HCT116 (cell line): ENCODE data around the gene COQ3.

Experiments
- CEBPB ChIP-seq: IDR thresholded peaks from 2 replicates; pipeline ENCODE4 v1.6.1; 2012; ENCODE audit warnings: low read depth
- EGR1 ChIP-seq: IDR thresholded peaks from 2 replicates; pipeline ENCODE4 v1.6.1; 2012; ENCODE audit warnings: low read depth
- EZH2 ChIP-seq: fragments of 200-600 bp; sonication (generic); IDR thresholded peaks from 2 replicates; pipeline ENCODE4 v1.6.1; 2017; ENCODE audit warnings: antibody characterized with exemption, mixed run types
- EZH2phosphoT487 ChIP-seq: fragments of 200-600 bp; IDR thresholded peaks from 2 replicates; pipeline ENCODE4 v1.6.1; 2018; ENCODE audit warnings: antibody characterized with exemption, borderline replicate concordance
- FOSL1 ChIP-seq: IDR thresholded peaks from 2 replicates; pipeline ENCODE4 v1.6.1; 2012; ENCODE audit warnings: low read depth
- POLR2A ChIP-seq: IDR thresholded peaks from 2 replicates; pipeline ENCODE4 v1.7.0; 2011; ENCODE audit warnings: borderline replicate concordance; ENCODE audit not compliant: insufficient read depth, insufficient read length; ENCODE audit errors: extremely low read depth
- POLR2AphosphoS5 ChIP-seq: IDR thresholded peaks from 2 replicates; pipeline ENCODE4 v1.6.1; 2011; ENCODE audit warnings: mild to moderate bottlenecking, low read depth, low read length, moderate library complexity
- SIN3A ChIP-seq: IDR thresholded peaks from 2 replicates; pipeline ENCODE4 v1.6.1; 2012; ENCODE audit warnings: low read depth
- SP1 ChIP-seq: IDR thresholded peaks from 2 replicates; pipeline ENCODE4 v1.6.1; 2012; ENCODE audit warnings: low read depth
- SRF ChIP-seq: IDR thresholded peaks from 2 replicates; pipeline ENCODE4 v1.6.1; 2012; ENCODE audit warnings: low read depth
- YY1 ChIP-seq: IDR thresholded peaks from 2 replicates; pipeline ENCODE4 v1.6.1; 2011; ENCODE audit warnings: low read length, low read depth, moderate library complexity, mild to moderate bottlenecking; ENCODE audit not compliant: insufficient replicate concordance; ENCODE audit errors: extremely low read depth
- TF ChIP-seq, protein P1 (sequence below): IDR thresholded peaks from 2 replicates; pipeline ENCODE4 v1.6.1; 2012; ENCODE audit warnings: low read depth
- TF ChIP-seq, protein P2 (sequence below), 3 experiments: fragments of 200-600 bp in 1 of 3; sonication (generic) in 1 of 3; IDR thresholded peaks in 2 of 3; conservative IDR thresholded peaks in 1 of 3; 2 replicates each; pipeline ENCODE4 v1.5.1; 2012 to 2017; ENCODE audit warnings: low read depth in 2 of 3, low read length in 2 of 3, antibody characterized with exemption in 1 of 3, borderline replicate concordance in 1 of 3, control low read depth in 1 of 3, mild to moderate bottlenecking in 1 of 3, mixed read lengths in 1 of 3, mixed run types in 1 of 3, moderate library complexity in 1 of 3; ENCODE audit not compliant: insufficient read depth in 1 of 3
- TF ChIP-seq, protein P3 (sequence below): IDR thresholded peaks from 2 replicates; pipeline ENCODE4 v1.6.1; 2012

DNA sequence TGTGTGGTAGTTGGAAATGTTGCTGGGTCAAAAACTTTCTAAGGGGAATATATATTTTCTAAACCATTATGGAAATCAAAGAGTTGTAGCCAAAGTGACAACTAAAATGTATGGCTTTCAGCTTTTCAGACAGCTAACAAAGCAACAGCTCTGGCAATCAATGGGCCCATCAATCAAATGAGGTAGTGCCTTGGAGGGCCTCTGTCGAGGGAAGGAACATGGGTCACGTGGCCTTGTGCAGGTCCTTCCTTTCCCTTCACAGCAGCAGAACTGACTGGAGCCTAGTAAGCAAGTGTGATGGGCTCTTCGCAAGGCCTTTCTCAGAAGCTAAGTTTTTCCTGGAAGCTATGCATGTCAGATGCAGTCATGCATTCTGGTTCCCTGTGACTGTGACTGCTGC, 62.5 kb downstream of the COQ3 start:
- TF ChIP-seq, protein P1, sequence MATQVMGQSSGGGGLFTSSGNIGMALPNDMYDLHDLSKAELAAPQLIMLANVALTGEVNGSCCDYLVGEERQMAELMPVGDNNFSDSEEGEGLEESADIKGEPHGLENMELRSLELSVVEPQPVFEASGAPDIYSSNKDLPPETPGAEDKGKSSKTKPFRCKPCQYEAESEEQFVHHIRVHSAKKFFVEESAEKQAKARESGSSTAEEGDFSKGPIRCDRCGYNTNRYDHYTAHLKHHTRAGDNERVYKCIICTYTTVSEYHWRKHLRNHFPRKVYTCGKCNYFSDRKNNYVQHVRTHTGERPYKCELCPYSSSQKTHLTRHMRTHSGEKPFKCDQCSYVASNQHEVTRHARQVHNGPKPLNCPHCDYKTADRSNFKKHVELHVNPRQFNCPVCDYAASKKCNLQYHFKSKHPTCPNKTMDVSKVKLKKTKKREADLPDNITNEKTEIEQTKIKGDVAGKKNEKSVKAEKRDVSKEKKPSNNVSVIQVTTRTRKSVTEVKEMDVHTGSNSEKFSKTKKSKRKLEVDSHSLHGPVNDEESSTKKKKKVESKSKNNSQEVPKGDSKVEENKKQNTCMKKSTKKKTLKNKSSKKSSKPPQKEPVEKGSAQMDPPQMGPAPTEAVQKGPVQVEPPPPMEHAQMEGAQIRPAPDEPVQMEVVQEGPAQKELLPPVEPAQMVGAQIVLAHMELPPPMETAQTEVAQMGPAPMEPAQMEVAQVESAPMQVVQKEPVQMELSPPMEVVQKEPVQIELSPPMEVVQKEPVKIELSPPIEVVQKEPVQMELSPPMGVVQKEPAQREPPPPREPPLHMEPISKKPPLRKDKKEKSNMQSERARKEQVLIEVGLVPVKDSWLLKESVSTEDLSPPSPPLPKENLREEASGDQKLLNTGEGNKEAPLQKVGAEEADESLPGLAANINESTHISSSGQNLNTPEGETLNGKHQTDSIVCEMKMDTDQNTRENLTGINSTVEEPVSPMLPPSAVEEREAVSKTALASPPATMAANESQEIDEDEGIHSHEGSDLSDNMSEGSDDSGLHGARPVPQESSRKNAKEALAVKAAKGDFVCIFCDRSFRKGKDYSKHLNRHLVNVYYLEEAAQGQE, result no peak
- TF ChIP-seq CEBPB (no peak), FOSL1 (no peak), POLR2AphosphoS5 (no peak), EZH2 (no peak), POLR2A (no peak), SIN3A (no peak), SRF (no peak), EGR1 (no peak), SP1 (no peak), YY1 (no peak), EZH2phosphoT487 (no peak)
- TF ChIP-seq, protein P2, sequence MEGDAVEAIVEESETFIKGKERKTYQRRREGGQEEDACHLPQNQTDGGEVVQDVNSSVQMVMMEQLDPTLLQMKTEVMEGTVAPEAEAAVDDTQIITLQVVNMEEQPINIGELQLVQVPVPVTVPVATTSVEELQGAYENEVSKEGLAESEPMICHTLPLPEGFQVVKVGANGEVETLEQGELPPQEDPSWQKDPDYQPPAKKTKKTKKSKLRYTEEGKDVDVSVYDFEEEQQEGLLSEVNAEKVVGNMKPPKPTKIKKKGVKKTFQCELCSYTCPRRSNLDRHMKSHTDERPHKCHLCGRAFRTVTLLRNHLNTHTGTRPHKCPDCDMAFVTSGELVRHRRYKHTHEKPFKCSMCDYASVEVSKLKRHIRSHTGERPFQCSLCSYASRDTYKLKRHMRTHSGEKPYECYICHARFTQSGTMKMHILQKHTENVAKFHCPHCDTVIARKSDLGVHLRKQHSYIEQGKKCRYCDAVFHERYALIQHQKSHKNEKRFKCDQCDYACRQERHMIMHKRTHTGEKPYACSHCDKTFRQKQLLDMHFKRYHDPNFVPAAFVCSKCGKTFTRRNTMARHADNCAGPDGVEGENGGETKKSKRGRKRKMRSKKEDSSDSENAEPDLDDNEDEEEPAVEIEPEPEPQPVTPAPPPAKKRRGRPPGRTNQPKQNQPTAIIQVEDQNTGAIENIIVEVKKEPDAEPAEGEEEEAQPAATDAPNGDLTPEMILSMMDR (IDR thresholded peaks at IDR 0.05 in 2 of 3, conservative IDR thresholded peaks at IDR 0.05 in 1 of 3; ENCODE audit: borderline replicate concordance in 1 of 3, insufficient read depth in 1 of 3, low read depth in 2 of 3, low read length in 2 of 3), result no peak
- TF ChIP-seq, protein P3, sequence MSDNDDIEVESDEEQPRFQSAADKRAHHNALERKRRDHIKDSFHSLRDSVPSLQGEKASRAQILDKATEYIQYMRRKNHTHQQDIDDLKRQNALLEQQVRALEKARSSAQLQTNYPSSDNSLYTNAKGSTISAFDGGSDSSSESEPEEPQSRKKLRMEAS, result no peak
